H9 (cell line): ENCODE measurements around the gene IL25. TPM values are rescaled to one million over a fixed set of nuclear protein-coding genes. Genes with fewer than 3 reads are reported as not detected.

ENCODE experiments used
- DNase-seq: peaks from one replicate; pipeline ENCODE4 v3.0.0-alpha.2; 2017
- H2AFZ ChIP-seq: one replicate; pipeline ENCODE4 v1.6.1; 2013; ENCODE audit warnings: mild to moderate bottlenecking, low read length, control low read depth, moderate library complexity
- H2AK5ac ChIP-seq: 2 replicates; pipeline ENCODE4 v1.6.1; 2013; ENCODE audit warnings: low read length, control low read depth, mixed read lengths; ENCODE audit not compliant: insufficient read length
- H2BK120ac ChIP-seq: one replicate; pipeline ENCODE4 v1.6.1; 2013; ENCODE audit warnings: low read depth, mild to moderate bottlenecking, low read length, control low read depth, inconsistent platforms; ENCODE audit not compliant: poor library complexity, severe bottlenecking
- H2BK12ac ChIP-seq: 2 replicates; pipeline ENCODE4 v1.6.1; 2013; ENCODE audit warnings: low read length, control low read depth, mixed read lengths, low read depth; ENCODE audit not compliant: insufficient read length
- H2BK15ac ChIP-seq: 2 replicates; pipeline ENCODE4 v1.6.1; 2013; ENCODE audit warnings: low read depth, low read length, control low read depth
- H2BK20ac ChIP-seq: one replicate; pipeline ENCODE4 v1.6.1; 2013; ENCODE audit warnings: low read depth, mild to moderate bottlenecking, low read length, control low read depth, inconsistent platforms; ENCODE audit not compliant: poor library complexity, severe bottlenecking
- H2BK5ac ChIP-seq: 2 replicates; pipeline ENCODE4 v1.6.1; 2013; ENCODE audit warnings: low read length, control low read depth, mixed read lengths; ENCODE audit not compliant: insufficient read length
- H3K14ac ChIP-seq: 2 replicates; pipeline ENCODE4 v1.6.1; 2013; ENCODE audit warnings: low read length, control low read depth; ENCODE audit not compliant: insufficient read depth
- H3K18ac ChIP-seq: 2 replicates; pipeline ENCODE4 v1.6.1; 2013; ENCODE audit warnings: low read depth, mild to moderate bottlenecking, mixed read lengths, low read length, control low read depth; ENCODE audit not compliant: insufficient read length
- H3K23ac ChIP-seq: 2 replicates; pipeline ENCODE4 v1.6.1; 2013; ENCODE audit warnings: low read length, control low read depth, mixed read lengths, low read depth; ENCODE audit not compliant: insufficient read length
- H3K23me2 ChIP-seq: 2 replicates; pipeline ENCODE4 v1.6.1; 2013; ENCODE audit warnings: low read depth, mild to moderate bottlenecking, mixed read lengths, low read length, control low read depth; ENCODE audit not compliant: insufficient read length, poor library complexity, severe bottlenecking
- H3K27ac ChIP-seq: 2 replicates; pipeline ENCODE4 v1.5.1; 2013; ENCODE audit warnings: low read length, control low read depth, mixed read lengths, low read depth; ENCODE audit not compliant: insufficient read length
- H3K27me3 ChIP-seq: 2 replicates; pipeline ENCODE4 v1.6.1; 2013; ENCODE audit warnings: low read length, control low read depth, inconsistent platforms; ENCODE audit not compliant: insufficient read depth
- H3K4ac ChIP-seq: 2 replicates; pipeline ENCODE4 v1.6.1; 2013; ENCODE audit warnings: low read depth, mild to moderate bottlenecking, control low read depth, inconsistent platforms, low read length, moderate library complexity
- H3K4me1 ChIP-seq: 2 replicates; pipeline ENCODE4 v1.6.1; 2013; ENCODE audit warnings: low read length, control low read depth, inconsistent platforms; ENCODE audit not compliant: insufficient read depth
- H3K4me2 ChIP-seq: 2 replicates; pipeline ENCODE4 v1.6.1; 2013; ENCODE audit warnings: low read length, control low read depth, mixed read lengths; ENCODE audit not compliant: insufficient read length, insufficient read depth
- H3K56ac ChIP-seq: 2 replicates; pipeline ENCODE4 v1.6.1; 2013; ENCODE audit warnings: low read depth, mild to moderate bottlenecking, mixed read lengths, low read length, control low read depth; ENCODE audit not compliant: insufficient read length
- H3K79me1 ChIP-seq: 2 replicates; pipeline ENCODE4 v1.6.1; 2013; ENCODE audit warnings: low read depth, mild to moderate bottlenecking, moderate library complexity, low read length, control low read depth, inconsistent platforms; ENCODE audit not compliant: insufficient read depth, poor library complexity, severe bottlenecking
- H3K79me2 ChIP-seq: 2 replicates; pipeline ENCODE4 v1.6.1; 2013; ENCODE audit warnings: low read length, control low read depth, inconsistent platforms; ENCODE audit not compliant: insufficient read depth
- H3K9ac ChIP-seq: 2 replicates; pipeline ENCODE4 v1.6.1; 2013; ENCODE audit warnings: low read length, control low read depth, mixed read lengths; ENCODE audit not compliant: insufficient read length; ENCODE audit errors: extremely low read depth
- H3K9me3 ChIP-seq: one replicate; pipeline ENCODE4 v1.6.1; 2013; ENCODE audit warnings: low read depth, low read length, inconsistent platforms; ENCODE audit not compliant: control insufficient read depth
- H3T11ph ChIP-seq: one replicate; pipeline ENCODE4 v1.6.1; 2013; ENCODE audit warnings: mild to moderate bottlenecking, low read length, control low read depth, inconsistent platforms
- H4K20me1 ChIP-seq: one replicate; pipeline ENCODE4 v1.6.1; 2013; ENCODE audit not compliant: control insufficient read depth, insufficient read length, insufficient read depth
- H4K5ac ChIP-seq: 2 replicates; pipeline ENCODE4 v1.6.1; 2013; ENCODE audit warnings: low read depth, mild to moderate bottlenecking, mixed read lengths, low read length, control low read depth; ENCODE audit not compliant: insufficient read length
- H4K8ac ChIP-seq: replicated peaks from 2 replicates; pipeline ENCODE4 v1.6.1; 2013; ENCODE audit warnings: low read length, control low read depth, mixed read lengths, low read depth; ENCODE audit not compliant: insufficient read length
- H4K91ac ChIP-seq: 2 replicates; pipeline ENCODE4 v1.6.1; 2013; ENCODE audit warnings: low read depth, mild to moderate bottlenecking, moderate library complexity, mixed read lengths, low read length, control low read depth; ENCODE audit not compliant: insufficient read length
- H3K27ac Mint-ChIP-seq, 3 experiments: 2 replicates in 2 of 3; 3 replicates in 1 of 3; pipeline ENCODE4 v1.8.0; 2020 to 2021; ENCODE audit warnings: mixed read lengths in 3 of 3, mild to moderate bottlenecking in 1 of 3, moderate library complexity in 1 of 3
- H3K27me3 Mint-ChIP-seq: 2 replicates; pipeline ENCODE4 v1.8.0; 2021; ENCODE audit warnings: low read depth, mild to moderate bottlenecking, moderate library complexity, mixed read lengths
- H3K36me3 Mint-ChIP-seq, 3 experiments: 2 replicates in 2 of 3; 3 replicates in 1 of 3; pipeline ENCODE4 v1.8.0; 2020 to 2021; ENCODE audit warnings: low read depth in 3 of 3, mixed read lengths in 3 of 3; ENCODE audit not compliant: insufficient read depth in 1 of 3
- H3K4me1 Mint-ChIP-seq, 2 experiments: 2 replicates each; pipeline ENCODE4 v1.8.0; 2020; ENCODE audit warnings: mixed read lengths in 2 of 2
- H3K4me3 Mint-ChIP-seq, 2 experiments: 2 replicates in 1 of 2; 3 replicates in 1 of 2; pipeline ENCODE4 v1.8.0; 2020 to 2021; ENCODE audit warnings: mild to moderate bottlenecking in 2 of 2, mixed read lengths in 2 of 2, moderate library complexity in 1 of 2
- H3K9me3 Mint-ChIP-seq, 2 experiments: 2 replicates in 1 of 2; 3 replicates in 1 of 2; pipeline ENCODE4 v1.8.0; 2020; ENCODE audit warnings: mild to moderate bottlenecking in 2 of 2, mixed read lengths in 2 of 2, moderate library complexity in 1 of 2
- WGBS: extraction: QIAGEN DNeasy Blood & Tissue Kit; methylation state at CpG from one replicate; pipeline ENCODE4 v1.1.7; 2013; ENCODE audit warnings: missing lambda C conversion rate, low lambda C conversion rate, mixed read lengths; ENCODE audit not compliant: insufficient read length; ENCODE audit errors: extremely low coverage; 5-methylcytosine and 5-hydroxymethylcytosine counted together
- total RNA-seq: library from RNA; stranded (reverse); gene quantifications from 2 replicates; pipeline ENCODE4 v1.2.1, GENCODE V29; 2021
- TF ChIP-seq, protein P1 (sequence below): fragments of 200-600 bp; sonication (generic); conservative IDR thresholded peaks from 3 replicates; pipeline ENCODE4 v1.8.0; 2021; ENCODE audit warnings: antibody characterized with exemption, mild to moderate bottlenecking

The IL25 gene
- total RNA-seq, 1 experiment from 2014 or later, result not detected

DNA sequence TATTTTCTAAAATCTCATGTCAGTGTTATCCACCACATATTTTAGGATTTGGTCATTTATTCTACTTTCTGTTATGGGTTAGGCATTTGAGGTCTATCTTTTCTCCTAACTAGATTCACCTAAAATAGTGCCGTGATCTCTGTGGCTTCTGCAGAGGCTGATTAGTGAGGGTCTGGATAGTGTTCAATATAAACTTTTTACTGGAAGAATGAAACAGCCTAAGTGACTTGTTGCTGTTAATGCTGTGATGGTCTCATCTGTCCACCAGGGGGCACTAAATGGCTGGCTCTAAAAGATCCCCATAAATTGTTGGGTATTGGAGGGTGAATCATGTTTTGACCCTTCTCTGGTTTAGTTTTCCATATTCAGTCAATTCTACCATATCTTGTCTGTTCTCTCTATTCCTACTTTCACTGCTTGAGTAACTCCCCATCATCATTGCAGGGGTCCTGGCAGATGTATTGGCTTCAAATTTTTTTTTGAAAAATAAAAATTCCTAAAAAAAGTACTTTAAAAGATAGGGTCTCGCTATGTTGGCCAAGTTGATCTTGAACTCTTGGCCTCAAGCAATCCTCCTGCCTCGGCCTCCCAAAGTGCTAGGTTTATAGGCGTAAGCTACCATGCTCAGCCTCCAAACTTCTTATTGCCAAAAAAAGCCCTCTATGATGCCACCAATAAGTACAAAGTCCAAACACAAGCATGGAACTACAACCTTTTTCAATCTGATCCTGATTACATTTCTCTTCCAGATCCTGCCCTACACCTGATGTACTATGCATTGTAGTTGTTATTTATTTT is 44.5 kb upstream of the IL25 start:
- Mint-ChIP-seq H3K9me3 (no peaks in the 10 kb centered on the region), H3K27me3 (peaks cover 2% of the 10 kb centered on the region; the same call in 1 of the 2 replicates), H3K4me1 (peaks cover 1 to 4% of the 10 kb centered on the region in 2 experiments), H3K4me3 (no peak overlapping the region), H3K36me3 (peaks cover 17 to 32% (median 31%) of the 10 kb centered on the region in 3 experiments), H3K27ac (no peak overlapping the region)
- no peaks in the 10 kb centered on the region for H3K9me3 ChIP-seq
- no peak overlapping the region for H2AK5ac ChIP-seq
- H3K4me2 ChIP-seq, result no peak overlapping the region
- no peaks in the 10 kb centered on the region for H3K23me2 ChIP-seq
- no peak overlapping the region for H3K27ac ChIP-seq
- no CpG with 5 or more reads among the region's 4 CpGs for WGBS
- H3K27me3 ChIP-seq, result no peaks in the 10 kb centered on the region
- H3K23ac ChIP-seq, result no peak overlapping the region
- no peak overlapping the region for H2BK120ac ChIP-seq
- no peak overlapping the region for H2BK12ac ChIP-seq
- H3K9ac ChIP-seq, result no peak overlapping the region
- H3K4me1 ChIP-seq, result no peaks in the 10 kb centered on the region
- TF ChIP-seq, protein P1, sequence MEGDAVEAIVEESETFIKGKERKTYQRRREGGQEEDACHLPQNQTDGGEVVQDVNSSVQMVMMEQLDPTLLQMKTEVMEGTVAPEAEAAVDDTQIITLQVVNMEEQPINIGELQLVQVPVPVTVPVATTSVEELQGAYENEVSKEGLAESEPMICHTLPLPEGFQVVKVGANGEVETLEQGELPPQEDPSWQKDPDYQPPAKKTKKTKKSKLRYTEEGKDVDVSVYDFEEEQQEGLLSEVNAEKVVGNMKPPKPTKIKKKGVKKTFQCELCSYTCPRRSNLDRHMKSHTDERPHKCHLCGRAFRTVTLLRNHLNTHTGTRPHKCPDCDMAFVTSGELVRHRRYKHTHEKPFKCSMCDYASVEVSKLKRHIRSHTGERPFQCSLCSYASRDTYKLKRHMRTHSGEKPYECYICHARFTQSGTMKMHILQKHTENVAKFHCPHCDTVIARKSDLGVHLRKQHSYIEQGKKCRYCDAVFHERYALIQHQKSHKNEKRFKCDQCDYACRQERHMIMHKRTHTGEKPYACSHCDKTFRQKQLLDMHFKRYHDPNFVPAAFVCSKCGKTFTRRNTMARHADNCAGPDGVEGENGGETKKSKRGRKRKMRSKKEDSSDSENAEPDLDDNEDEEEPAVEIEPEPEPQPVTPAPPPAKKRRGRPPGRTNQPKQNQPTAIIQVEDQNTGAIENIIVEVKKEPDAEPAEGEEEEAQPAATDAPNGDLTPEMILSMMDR, result peak; percentile 93
- peak; percentile 62 for DNase-seq
- H3K14ac ChIP-seq, result no peak overlapping the region
- no peaks in the 10 kb centered on the region for H3K79me1 ChIP-seq
- H3K79me2 ChIP-seq, result no peaks in the 10 kb centered on the region
- H3K18ac ChIP-seq, result no peak overlapping the region
- no peak overlapping the region for H2AFZ ChIP-seq
- no peak overlapping the region for H2BK20ac ChIP-seq
- H4K8ac ChIP-seq, result no peak overlapping the region
- H4K5ac ChIP-seq, result no peak overlapping the region
- no peak overlapping the region for H4K91ac ChIP-seq
- no peak overlapping the region for H2BK5ac ChIP-seq
- H3K56ac ChIP-seq, result no peak overlapping the region
- H3K4ac ChIP-seq, result no peak overlapping the region
- H4K20me1 ChIP-seq, result no peaks in the 10 kb centered on the region
- H3T11ph ChIP-seq, result no peak overlapping the region
- H2BK15ac ChIP-seq, result no peak overlapping the region
